Measurements from ENCODE around the gene MR1.

The MR1 gene

DNA sequence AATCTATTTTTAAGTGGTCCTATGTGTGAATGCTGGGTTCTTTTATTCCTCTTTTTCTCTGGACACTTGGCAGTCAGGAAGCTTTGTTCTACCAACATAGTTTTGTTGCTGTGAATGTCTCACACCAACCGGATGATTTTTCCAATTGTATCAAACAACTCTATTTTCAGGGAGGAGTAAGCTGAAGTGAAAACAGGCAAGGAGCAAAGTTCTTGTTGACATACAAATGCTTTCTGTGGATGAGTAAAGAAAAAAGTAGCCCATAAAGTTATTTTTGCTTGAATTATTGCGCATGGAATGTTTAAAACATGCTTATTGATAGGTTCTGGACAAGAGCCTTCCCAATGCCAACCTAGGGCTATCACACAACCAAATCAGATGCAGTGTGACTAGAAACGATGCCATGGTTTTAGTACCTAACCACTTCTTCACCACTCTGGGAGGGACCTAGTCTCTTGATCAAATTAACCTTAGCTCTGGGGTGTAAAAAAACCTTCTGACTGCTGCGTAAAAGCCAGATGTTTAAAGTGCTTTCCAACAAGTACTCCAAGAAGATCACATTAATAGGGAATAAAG is 59.2 kb downstream of the MR1 start:
- no peak for DNase-seq

DNA sequence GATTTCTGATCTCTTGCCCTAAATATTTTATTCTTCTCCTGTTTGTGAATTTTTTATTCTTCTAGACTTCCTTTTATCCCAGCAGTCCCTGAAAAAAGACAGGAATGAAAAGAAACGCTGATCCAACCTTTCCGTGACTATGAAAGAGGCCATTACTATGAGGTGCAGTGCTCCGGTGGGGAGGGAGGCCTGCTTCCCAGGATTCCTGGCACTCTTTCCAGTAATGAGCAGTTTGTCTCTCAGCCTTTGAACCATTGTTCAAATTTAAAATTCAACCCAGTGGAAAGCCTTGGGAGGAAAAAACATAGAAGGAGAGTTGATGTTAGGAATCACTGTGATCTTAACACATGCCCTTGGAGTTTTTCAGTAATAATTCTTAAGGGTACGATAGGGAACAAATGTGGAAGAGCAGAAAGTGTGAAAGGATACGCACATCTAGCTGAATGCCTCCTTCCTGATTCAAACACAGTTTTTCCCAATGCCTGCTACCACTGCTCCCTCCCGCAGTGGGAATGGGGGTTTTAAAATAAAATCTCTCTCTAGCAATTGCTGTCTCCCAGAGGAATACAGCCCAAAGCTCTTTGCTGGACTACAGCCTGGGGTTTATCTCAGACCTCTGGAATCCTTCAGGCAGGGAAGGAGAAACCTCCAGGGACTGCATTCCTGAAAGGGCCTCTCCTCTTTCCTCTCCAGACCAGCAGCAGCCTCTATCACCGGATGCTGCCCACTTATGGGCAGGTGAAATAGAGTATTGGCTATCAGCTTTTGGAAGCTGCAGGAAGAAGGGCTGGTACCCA is 60.8 kb downstream of the MR1 start:
- no peak for DNase-seq

GRCh38 chr1:181095260-181095659 is 61.5 kb downstream of the MR1 start:
- DNase-seq = no peak

- no peak for DNase-seq
Observed at GRCh38 chr1:181095763-181096184, 62.0 kb downstream of the MR1 start.

DNA sequence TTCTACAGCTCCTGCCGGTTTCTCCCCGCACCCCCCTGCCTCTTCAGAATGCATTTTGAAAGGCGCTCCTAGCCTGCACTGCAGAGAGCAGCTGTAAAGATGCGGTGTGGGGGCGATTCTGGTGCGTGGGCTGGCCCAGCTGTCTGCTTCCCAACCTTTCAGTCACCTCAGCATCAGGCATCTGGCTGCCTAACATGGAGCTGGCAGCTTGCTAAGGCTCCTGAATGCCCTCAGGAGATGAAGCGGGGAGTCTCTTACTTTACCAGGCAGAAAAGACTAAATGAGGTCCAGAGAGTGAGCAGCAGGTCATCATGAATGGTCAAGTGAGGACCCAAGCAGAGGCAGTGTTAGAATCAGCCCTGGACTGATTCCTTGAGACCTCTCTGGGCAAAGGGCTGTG is 63.5 kb downstream of the MR1 start:
- DNase-seq = no peak

DNA sequence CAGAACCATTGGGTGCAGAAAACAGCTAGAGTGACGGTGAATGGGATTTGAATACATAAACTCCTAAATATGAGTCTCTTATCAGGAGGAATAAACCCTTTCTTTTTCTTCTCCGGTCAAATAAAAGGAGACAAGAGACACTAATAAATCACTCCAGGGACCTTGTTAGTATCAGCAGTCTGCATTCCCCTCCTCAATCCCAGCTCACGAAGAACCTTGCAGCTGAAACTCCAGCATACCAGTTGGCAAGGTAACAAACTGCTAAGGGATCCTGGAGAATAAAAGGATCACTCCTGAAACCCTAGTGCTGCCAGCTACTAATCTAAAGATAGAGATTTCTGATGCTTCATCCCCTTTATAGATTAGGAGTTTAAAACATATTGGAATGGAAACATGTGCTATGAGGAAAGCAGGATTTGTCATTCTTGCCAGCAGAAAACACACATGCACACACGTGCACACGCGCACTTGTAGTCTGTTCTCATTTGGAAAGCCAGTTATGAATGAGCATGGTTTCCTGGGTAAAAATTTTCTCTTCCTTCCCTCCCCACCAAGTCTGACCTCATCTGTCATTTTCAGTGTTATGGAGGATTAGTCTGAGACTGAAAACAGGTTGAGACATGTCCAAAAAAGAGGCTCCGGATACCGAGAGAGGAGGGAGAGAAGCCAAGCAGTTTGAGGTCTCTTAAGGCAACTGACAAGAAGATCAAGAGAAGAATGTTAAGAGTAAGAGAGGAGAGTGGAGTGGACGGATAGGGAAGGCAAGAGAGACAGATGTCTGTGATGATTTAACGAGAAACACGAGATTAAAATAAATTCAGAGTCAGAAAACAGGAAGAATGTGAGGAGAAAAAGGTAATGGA is 65.6 kb downstream of the MR1 start:
- no peak for DNase-seq

DNA sequence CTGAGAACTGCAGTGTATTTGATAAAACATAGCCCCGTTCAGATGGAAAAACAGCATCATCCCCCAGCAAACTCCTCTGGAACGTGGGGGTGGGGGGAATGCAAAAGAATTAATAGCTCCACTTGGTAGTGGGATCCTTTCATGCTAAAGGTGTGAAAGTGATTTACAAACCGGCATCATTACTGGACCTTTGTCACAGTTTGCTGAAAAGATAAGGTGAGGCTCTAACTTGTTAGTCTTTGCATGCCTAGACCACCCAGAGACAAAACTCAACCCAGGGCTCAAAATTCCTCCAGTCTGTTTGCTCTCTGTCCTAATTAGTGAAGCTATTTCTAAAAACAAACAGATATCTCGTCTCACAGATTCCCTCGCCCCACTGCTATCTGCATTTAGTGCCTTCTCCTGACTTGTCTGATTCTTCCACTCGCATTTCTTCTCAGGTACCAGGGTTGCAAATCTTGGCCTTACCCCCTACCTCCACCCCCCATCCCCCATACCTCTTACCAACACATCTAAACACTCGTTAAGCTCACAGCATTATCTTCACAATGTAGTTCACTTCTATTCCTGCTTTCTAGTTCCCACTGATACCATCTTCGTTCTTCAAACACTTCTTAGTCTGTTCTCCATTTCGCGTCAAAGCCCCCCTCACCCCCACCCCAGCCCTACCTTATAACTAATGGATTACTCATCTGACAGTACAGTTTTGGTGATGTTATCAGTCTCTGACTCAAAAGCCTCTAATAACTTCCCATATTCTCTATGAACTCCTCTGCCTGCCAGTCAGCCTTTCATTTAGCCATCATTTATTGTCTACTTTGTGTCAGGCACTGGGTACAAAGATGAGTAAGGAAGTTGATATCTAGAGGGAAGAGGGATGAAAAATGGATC is 66.5 kb downstream of the MR1 start:
- DNase-seq = no peak

DNA sequence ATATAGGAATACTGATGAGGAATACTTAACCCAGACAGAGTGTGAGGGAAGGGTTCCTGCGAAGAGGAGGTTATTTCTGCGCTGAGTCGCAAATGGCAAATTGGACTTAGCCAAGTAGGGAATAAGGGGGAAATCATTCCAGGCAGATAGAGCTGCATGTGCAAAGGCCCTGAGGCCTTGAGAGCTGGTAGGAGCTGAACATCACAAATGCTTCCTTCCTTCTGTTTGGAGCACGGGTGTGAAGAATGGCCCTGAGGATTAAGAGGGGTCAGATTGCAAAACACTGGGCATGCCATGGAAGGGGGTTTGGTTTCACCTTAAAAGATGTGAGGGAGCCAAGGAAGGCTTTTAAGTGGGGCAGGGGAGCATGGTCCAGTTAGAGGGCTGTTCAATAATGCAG is 67.2 kb downstream of the MR1 start:
- no peak for DNase-seq

GRCh38 chr1:181101581-181102226 is 67.9 kb downstream of the MR1 start:
- no peak for DNase-seq

DNA sequence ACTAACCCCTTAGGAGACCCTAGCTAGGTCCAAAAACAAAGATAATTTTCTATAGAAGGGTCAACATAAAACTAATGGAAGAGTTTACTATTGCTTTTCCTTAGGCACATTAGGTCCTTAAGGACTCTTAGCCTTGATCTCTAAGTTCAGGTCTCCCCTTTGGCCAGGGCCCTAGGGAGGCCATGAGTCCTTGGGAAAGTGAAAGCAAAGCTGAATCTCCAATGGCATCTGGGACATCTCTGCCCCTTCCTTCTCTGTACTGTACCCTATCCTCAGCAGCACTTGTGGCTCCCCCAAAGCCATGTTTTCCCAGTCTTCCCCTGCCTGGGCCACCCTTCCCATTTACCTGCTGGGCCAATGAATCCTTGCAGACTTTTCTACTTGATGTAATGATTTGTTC is 69.1 kb downstream of the MR1 start:
- no peak for DNase-seq

DNA sequence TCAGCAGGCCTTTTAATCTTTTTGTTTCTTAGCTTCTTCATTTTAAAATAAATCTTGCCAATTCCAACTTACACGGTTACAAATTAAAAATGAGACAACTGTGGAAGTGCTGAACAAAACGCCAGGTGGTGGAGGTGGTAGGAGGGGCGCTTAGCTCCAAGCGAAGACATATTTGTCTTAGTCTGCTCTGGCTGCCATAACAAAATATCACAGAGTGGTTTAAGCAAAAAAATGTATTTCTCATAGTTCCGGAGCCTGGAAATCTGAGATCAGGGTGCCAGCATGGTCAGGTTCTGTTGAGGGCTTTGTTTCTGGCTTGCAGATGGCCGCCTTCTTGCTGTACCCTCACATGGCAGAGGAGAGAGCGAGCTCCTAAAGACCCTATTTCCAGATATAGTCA is 69.6 kb downstream of the MR1 start:
- DNase-seq = no peak

GRCh38 chr1:181104042-181104789 is 70.4 kb downstream of the MR1 start:
- no peak for DNase-seq

- DNase-seq = peak; percentile 46
Observed at GRCh38 chr1:181104790-181105133, 71.0 kb downstream of the MR1 start.

GRCh38 chr1:181105134-181106021 is 71.6 kb downstream of the MR1 start:
- peak; percentile 95 for DNase-seq

GRCh38 chr1:181106022-181106312 is 72.2 kb downstream of the MR1 start:
- DNase-seq = no peak

- DNase-seq = no peak
Observed at GRCh38 chr1:181106479-181106878, 72.7 kb downstream of the MR1 start.

DNA sequence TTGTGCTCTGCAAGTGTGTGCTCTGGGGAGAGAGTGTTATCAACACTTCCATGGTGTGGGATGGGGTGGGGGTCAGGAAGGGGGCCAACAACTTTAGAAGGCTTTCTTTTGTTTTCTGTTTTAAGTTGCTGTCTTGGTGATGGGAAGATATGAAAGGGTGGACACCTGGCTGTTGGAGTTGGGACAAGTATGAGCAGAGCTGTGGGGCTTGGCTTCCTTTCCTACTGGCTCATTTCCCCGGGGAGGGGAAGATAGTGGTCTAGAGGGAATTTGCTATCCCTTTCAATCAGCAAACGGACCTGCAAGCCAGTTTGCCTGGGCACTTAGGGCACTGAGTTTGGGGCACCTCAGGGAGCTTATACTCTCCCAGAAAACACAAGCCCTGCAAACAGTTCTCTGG is 73.9 kb downstream of the MR1 start:
- DNase-seq = no peak

- no peak for DNase-seq
Observed at GRCh38 chr1:181108304-181108867, 74.6 kb downstream of the MR1 start.

DNA sequence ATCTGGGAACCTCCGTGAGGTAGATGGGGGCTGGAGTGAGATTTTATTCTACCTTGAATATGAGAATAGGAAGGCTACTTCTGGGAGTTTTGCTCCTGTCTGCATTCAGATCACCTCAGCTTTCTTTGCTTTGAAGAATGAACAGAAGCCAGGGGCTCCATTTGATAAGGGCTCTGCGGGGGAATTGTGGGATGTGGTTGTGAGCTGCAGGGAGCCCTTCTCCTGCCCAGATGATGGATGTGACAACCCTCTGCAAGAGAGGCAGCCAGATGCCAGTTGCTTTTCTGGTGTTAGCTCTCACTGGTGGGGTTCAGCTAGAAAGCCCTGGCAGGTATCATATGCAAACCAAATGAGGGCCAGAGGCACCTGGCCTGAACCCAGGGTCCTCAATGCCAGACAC is 76.2 kb downstream of the MR1 start:
- DNase-seq = no peak

All from activated CD8-positive, alpha-beta memory T cell treated with anti-CD3 and anti-CD28 coated beads, Interleukin-2, amount 50 U/mL, for 4 hours (primary cell).